LoVo (cell line): ENCODE results near the gene DAPL1.

Experiments used
- DNase-seq: peaks from one replicate; pipeline ENCODE4 v3.0.0-alpha.2; 2016; ENCODE audit warnings: low spot score

The DAPL1 gene

DNA sequence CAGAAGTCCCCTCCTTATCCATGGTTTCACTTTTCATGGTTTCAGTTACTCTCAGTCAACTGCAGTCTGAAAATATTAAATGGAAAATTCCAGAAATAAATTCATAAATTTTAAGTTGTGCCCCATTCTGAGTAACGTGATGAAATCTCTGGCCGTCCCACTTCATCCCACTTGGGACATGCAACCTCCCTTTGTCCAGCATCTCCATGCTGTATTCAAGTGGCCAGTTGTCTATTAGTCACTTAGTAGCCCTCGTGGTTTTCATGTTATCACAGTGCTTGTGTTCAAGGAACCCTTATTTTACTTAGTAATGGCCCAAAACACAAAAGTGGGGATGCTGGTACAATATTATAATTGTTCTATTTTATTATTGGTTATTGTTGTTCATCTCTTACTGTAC, 18.0 kb upstream of the DAPL1 start:
- no peak for DNase-seq

GRCh38 chr2:158778243-158778642, 16.9 kb upstream of the DAPL1 start:
- no peak for DNase-seq

- no peak for DNase-seq
Observed at GRCh38 chr2:158779621-158780020, 15.5 kb upstream of the DAPL1 start.

DNA sequence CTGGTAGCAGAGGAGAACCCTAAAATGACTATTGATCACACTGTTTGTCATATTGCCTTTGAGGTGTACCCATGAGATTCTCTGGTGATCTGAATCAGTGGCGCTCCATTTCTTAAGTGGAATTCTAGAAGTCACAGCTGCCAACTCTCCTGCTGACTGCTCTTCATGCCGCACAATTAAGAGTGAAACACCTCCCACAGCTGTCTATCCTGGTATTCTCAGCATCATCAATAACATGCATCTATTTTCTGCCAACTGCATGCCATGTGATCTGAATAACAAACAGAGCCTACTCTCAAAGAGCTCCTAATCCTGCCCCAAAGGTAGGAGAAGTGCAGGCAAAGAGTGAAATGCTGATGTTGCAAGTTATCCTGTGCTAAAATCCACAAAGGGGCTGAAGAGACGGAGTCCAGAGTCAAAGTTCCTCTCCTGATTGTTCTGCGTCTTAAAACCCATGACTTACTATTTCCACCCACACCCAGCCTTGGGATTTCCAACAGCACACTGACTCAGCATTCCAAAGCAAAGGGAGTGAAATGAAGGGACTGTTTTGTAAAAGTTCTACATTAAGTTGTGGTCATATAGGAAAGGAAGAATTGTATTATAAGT, 13.7 kb upstream of the DAPL1 start:
- no peak for DNase-seq

- DNase-seq = no peak
Observed at GRCh38 chr2:158782136-158782535, 13.0 kb upstream of the DAPL1 start.

DNA sequence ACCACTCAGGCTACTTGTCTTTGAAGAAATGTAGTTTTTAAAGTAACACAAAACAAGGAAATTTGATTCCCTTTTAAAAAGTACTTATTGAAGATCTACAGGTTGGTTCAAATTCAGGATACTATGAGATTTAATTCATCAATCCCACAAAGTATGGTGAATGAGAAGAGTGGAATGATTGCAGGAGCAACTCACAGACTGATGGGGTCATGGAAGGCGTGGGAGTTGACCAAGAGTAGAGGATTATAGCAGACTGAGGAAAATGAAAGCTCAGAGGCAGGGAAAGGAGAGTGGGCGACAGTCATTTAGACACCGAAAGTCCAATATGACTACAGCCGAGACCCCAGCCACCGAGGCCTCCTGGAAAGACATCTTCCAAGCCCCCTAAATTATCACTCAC, 12.5 kb upstream of the DAPL1 start:
- no peak for DNase-seq

DNA sequence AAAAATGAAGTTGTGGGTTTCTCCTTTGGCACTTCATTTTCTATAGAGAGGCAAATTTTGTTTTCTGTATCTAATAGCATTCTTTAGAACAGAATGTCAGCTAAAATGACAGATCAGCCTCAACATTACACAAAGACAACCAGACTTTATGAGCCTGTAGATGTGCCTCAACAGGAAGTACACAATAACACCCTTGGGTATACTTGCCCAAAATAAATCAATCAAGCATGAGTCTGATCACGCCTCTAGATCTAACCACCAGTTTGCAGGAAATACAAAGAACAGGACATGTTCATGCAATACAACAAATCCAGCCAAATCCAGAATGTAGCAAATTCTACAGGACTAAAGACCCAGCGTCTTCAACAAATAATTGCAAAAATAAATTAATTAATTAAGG, 11.2 kb upstream of the DAPL1 start:
- DNase-seq = no peak

GRCh38 chr2:158786897-158787296, 8.2 kb upstream of the DAPL1 start:
- no peak for DNase-seq

- no peak for DNase-seq
Observed at GRCh38 chr2:158788951-158789350, 6.2 kb upstream of the DAPL1 start.

DNA sequence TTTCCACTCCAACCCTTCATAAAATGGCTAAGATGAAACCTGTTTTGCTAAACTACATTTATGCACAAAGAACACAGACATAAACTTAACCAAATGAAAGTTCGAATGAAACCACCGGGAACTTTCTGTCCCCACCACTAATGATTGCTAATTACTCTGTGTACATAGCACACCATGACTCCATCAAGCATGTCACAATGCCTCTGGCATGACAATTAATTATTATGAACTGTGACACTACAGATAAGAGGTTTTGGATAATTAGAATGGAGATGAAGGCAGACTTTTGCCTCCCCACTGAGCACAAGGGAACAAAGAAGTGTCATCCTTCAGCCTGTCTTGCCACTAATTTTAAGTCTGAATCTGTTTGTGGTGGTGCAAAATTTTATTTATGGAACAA, 1.5 kb downstream of the DAPL1 start:
- DNase-seq = no peak

GRCh38 chr2:158797963-158798700, 3.0 kb downstream of the DAPL1 start:
- DNase-seq = no peak

DNA sequence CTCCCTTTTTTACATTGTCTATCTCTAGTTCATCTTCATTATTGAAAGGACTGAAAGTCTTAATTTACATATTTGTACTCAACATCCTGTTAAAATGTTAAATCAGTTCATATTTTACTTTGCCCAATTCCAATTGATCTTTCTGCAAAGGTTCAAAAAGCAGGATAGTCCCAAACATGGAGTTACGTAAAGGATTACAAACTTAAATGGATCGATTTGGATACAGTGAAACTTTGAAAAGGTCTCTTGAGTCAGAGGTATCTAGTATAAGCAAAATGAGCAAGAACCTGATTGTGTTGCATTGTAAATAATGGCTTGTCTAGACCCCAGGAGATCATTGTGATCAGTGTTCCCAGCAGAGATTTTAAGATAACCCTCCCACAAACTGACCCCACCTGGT, 4.1 kb downstream of the DAPL1 start:
- no peak for DNase-seq

- DNase-seq = no peak
Observed at GRCh38 chr2:158803506-158803905, 8.4 kb downstream of the DAPL1 start.

GRCh38 chr2:158805255-158805654, 10.1 kb downstream of the DAPL1 start:
- DNase-seq = no peak

GRCh38 chr2:158805936-158806335, 10.8 kb downstream of the DAPL1 start:
- DNase-seq = no peak

DNA sequence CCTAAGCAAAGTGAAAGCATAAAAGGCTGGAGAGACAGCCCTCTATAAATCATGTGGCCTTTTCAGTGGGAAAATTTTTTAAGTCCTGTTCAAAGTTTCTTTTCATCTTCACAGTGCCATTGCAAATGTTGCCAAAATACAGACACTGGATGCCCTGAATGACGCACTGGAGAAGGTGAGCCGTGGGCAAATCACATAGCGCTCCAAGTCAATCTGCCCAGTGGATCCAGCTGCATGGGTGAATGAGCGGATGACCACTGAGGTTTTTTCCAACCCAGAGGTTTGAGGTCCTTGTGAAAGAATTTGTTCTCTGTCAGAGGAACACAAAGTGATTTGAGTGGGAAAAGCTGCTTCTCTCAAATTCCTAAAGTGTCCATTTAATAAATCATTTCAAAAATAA, 11.8 kb downstream of the DAPL1 start:
- no peak for DNase-seq

DNA sequence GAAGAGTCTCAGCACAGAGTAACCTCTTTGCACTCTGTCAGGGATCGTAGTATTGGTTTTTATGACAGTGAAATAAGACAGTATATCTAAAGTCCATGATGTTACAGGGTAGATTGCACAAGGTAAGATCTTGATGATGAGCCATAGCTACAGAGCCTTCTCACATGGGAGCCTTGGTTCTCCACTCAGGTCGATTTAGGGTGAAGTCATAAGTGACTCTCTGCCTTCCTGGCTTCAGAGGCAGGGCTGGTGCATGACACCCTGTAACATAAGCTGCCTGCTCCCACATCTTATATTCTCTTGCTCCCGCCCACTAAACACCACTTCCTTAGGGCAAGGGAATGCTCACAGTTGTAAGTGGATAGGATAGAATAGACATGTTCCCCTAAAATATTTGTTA, 13.3 kb downstream of the DAPL1 start:
- no peak for DNase-seq

- no peak for DNase-seq
Observed at GRCh38 chr2:158809816-158810215, 14.7 kb downstream of the DAPL1 start.

DNA sequence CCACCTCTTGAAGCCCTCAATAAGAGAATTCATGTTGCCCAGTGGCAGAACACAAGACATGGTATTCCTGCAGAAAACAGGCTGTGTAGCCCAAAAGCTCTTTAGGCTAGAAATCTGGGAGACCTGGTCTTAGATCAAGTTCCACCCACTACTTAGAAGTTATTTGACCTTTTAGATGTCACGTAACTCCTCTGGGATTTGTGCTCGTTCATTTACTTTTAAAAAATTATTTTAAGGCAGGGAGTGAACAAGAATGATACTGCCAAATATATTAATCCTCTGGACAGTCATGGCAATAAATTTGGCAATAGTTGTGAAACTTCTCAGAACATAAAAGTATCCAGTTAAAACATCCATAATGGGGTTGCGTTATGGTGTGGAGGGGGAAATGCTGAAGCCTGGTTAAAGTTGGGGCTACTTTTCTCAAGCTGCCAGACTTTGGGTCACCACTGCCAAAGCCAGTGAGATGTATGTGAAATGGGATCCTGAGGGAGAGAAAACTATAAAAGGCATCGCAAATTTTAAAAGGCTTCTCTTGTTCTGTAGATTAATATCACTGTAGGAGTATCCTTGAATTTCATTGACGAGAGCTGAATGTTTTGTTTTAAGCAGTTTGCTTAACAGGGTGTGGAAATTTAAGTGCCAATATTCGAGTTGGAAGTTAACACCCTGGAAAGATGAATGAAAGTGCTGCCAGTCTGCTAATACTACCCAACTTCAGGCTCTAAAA, 15.8 kb downstream of the DAPL1 start:
- no peak for DNase-seq

DNA sequence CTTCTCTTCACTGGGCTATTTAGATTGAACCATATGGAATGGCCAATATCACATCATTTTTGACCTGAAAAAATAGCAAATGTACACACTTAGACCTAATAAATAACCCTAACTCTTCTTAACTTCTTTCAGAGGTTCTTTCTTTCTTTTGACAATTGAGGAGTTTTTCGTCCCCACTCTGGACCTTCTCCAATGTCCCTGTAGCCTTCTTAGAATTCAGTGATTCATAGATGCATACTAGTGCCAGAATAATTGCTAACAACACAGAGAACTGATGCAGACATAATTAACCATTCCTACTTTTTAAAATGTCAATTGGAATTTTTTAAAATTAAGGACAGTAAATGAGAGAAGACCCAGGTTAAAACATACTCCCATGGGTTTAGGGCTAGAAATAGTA, 20.0 kb downstream of the DAPL1 start:
- DNase-seq = no peak

GRCh38 chr2:158815658-158816057, 20.5 kb downstream of the DAPL1 start:
- no peak for DNase-seq

DNA sequence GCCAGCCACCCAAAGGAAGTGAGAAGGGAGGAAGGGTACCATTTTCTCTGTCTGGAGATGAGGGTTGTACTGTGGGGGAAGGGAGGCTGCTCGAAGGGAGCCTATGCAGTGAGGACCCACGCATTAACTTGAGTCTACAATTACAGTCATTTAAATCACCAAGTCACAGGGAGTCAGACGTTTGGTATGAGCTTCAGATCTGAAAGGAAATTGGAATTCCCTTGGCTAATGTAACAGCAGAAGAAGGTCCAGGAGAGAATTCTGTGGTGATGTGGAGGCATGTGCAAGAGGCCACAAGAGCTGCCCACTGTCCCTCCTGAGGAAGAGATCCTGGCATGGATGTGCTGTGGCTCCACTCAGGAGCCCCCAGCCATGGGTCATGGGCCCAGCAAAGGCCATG, 22.5 kb downstream of the DAPL1 start:
- no peak for DNase-seq

GRCh38 chr2:158818511-158818910, 23.4 kb downstream of the DAPL1 start:
- DNase-seq = no peak
